K562 (cell line): ENCODE data around the gene STRN3. TPM values are rescaled to one million over a fixed set of nuclear protein-coding genes. Genes with fewer than 3 reads are reported as not detected.
A peak's percentile ranks its signal among the peaks of the same experiment; 100 is the strongest.

ENCODE experiments used
- ETV1 ChIP-seq: fragments of 450-650 bp; conservative IDR thresholded peaks from 2 replicates; pipeline ENCODE4 v1.6.1; 2016; ENCODE audit warnings: missing genetic modification characterization, control low read depth, low read depth, missing compliant biosample characterization
- HDAC2 ChIP-seq: fragments of 450-650 bp; IDR thresholded peaks from 2 replicates; pipeline ENCODE4 v1.6.1; 2016; ENCODE audit warnings: mild to moderate bottlenecking
- HMG20A ChIP-seq: fragments of 450-650 bp; formaldehyde crosslinking; conservative IDR thresholded peaks from 2 replicates; pipeline ENCODE4 v1.4.0; 2020; ENCODE audit warnings: mild to moderate bottlenecking, mixed read lengths
- HMGXB4 ChIP-seq: sonication (generic); formaldehyde crosslinking; IDR thresholded peaks from 2 replicates; pipeline ENCODE4 v1.8.1; 2023; ENCODE audit warnings: mild to moderate bottlenecking, missing genetic modification reagents
- ILF3 ChIP-seq: fragments of 450-650 bp; IDR thresholded peaks from 2 replicates; pipeline ENCODE4 v1.6.1; 2018; ENCODE audit warnings: antibody characterized with exemption, mild to moderate bottlenecking, moderate library complexity, borderline replicate concordance
- SAP30 ChIP-seq: fragments of 200-600 bp; sonication (generic); IDR thresholded peaks from 2 replicates; pipeline ENCODE4 v1.6.1; 2012; ENCODE audit warnings: borderline replicate concordance, low read depth, mild to moderate bottlenecking, moderate library complexity, low read length, control low read depth, inconsistent platforms; ENCODE audit not compliant: insufficient read depth, poor library complexity, severe bottlenecking
- SNRNP70 ChIP-seq: fragments of 200-400 bp; formaldehyde crosslinking; optimal IDR thresholded peaks from 2 replicates; pipeline ENCODE3; 2017; ENCODE audit warnings: low read depth, low read length
- TEAD1 ChIP-seq, 2 experiments: fragments of 450-650 bp in 1 of 2; sonication (generic) in 1 of 2; formaldehyde crosslinking; IDR thresholded peaks; 2 replicates each; pipeline versions ENCODE4 v1.4.0 to v1.8.0; 2020 to 2022; ENCODE audit warnings: mild to moderate bottlenecking in 2 of 2, missing genetic modification reagents in 1 of 2
- ZSCAN29 ChIP-seq: fragments of 450-650 bp; IDR thresholded peaks from 2 replicates; pipeline ENCODE4 v1.6.1; 2017
- polyA plus RNA-seq, 8 experiments: library from polyadenylated mRNA; depleted of rRNA in 4 of 8; stranded (reverse) in 5 of 8; unstranded in 3 of 8; fragments of >200 nt; fragmentation: Nextera tagmentation in 2 of 8; fragmentation: Illumina TruSeq in 1 of 8; extraction: Ambion mirVana in 2 of 8; extraction: Trizol in 1 of 8; gene quantifications; 2 replicates each; pipeline versions ENCODE4 v1.2.1 to v1.2.3, GENCODE V29; 2011 to 2014; ENCODE audit warnings: inconsistent platforms in 1 of 8, missing spikeins in 1 of 8
- total RNA-seq, 7 experiments: library from RNA; depleted of rRNA in 6 of 7; stranded (reverse); fragments of >200 nt in 6 of 7; fragmentation: Illumina TruSeq in 2 of 7; extraction: Trizol in 2 of 7; gene quantifications; 2 replicates each; pipeline versions ENCODE4 v1.2.1 to v1.2.3, GENCODE V29; 2011 to 2021; ENCODE audit warnings: low replicate concordance in 1 of 7
- TF ChIP-seq, protein P1 (sequence below), 3 experiments: fragments of 200-800 bp in 1 of 3; sonication (Bioruptor generic) in 1 of 3; sonication (generic) in 1 of 3; formaldehyde crosslinking in 1 of 3; IDR thresholded peaks; 2 replicates each; pipeline versions ENCODE4 v1.6.1 to v1.8.0; 2016 to 2022; ENCODE audit warnings: mild to moderate bottlenecking in 2 of 3, missing compliant biosample characterization in 2 of 3, missing genetic modification characterization in 2 of 3, missing genetic modification reagents in 1 of 3
- TF ChIP-seq, protein P2 (sequence below): fragments of 250-450 bp; sonication (Bioruptor Pico); IDR thresholded peaks from 2 replicates; pipeline ENCODE4 v1.4.0; 2020
- TF ChIP-seq, protein P3 (sequence below): fragments of 450-650 bp; formaldehyde crosslinking; IDR thresholded peaks from 2 replicates; pipeline ENCODE4 v1.4.0; 2022; ENCODE audit warnings: mild to moderate bottlenecking, moderate library complexity

STRN3 gene
- total and polyA plus RNA-seq, 9 of the 15 experiments (the other 6 are each of a cell fraction or from before 2014, with no cell fraction given), result 5.9 to 29.1 (median 16.0) TPM

DNA sequence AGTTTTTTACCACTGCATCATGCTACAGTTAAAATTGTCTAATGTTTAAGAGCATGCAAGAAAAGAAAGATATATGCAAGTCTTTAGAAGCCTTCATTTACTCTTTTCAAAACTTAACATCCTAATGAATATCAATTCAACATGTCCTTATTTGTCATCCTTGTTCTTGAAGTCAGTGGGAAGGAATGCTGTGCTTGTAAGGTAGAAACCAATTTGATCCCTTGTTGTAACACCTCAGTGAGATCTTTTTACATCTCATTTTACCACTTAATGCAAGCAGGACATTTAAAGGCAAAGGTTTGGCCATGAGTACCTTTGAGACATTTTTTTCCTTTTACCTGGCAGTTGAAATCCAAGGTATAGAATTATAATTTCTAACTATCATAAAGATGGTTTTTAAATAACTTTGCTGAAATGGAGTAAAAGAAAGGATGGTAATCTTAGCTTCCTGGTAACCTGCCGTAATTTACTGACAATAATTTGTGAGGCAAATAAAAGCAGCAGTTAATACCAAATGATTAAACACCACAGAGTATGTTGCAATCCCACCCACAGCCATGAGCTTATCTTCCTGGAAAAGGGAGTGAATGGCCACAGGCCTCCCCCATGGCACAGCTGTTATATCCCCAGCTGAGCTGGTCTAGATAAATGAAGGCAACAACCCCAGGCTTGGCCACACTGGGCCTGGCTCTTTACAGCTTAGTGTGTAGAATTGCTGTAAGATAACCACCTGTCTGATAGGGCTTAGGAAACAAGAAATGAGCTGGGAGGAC, 33.2 kb upstream of the STRN3 start (continued):
- TF ChIP-seq, protein P1, sequence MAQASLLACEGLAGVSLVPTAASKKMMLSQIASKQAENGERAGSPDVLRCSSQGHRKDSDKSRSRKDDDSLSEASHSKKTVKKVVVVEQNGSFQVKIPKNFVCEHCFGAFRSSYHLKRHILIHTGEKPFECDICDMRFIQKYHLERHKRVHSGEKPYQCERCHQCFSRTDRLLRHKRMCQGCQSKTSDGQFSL (CRISPR knock-in tag; IDR thresholded peaks at IDR 0.05), result no peak
- TF ChIP-seq, protein P1 (tag; IDR thresholded peaks at IDR 0.05), result 0 out of 4 replicates have a peak, but pooled peaks of 1 of the 2 experiments have one; percentile 52
- TF ChIP-seq HMGXB4 (CRISPR knock-in tag) (no peak), SAP30 (no peak), SNRNP70 (no peak), ETV1 (tag) (peak; percentile 47; the same call in 1 of the 2 replicates), ILF3 (no peak), HMG20A (CRISPR knock-in tag) (no peak), HDAC2 (peak; percentile 61; the same call in 1 of the 2 replicates), ZSCAN29 (no peak), TEAD1 (CRISPR knock-in tag; IDR thresholded peaks at IDR 0.05) (peak; percentile 90 to 92)
- TF ChIP-seq, protein P2, sequence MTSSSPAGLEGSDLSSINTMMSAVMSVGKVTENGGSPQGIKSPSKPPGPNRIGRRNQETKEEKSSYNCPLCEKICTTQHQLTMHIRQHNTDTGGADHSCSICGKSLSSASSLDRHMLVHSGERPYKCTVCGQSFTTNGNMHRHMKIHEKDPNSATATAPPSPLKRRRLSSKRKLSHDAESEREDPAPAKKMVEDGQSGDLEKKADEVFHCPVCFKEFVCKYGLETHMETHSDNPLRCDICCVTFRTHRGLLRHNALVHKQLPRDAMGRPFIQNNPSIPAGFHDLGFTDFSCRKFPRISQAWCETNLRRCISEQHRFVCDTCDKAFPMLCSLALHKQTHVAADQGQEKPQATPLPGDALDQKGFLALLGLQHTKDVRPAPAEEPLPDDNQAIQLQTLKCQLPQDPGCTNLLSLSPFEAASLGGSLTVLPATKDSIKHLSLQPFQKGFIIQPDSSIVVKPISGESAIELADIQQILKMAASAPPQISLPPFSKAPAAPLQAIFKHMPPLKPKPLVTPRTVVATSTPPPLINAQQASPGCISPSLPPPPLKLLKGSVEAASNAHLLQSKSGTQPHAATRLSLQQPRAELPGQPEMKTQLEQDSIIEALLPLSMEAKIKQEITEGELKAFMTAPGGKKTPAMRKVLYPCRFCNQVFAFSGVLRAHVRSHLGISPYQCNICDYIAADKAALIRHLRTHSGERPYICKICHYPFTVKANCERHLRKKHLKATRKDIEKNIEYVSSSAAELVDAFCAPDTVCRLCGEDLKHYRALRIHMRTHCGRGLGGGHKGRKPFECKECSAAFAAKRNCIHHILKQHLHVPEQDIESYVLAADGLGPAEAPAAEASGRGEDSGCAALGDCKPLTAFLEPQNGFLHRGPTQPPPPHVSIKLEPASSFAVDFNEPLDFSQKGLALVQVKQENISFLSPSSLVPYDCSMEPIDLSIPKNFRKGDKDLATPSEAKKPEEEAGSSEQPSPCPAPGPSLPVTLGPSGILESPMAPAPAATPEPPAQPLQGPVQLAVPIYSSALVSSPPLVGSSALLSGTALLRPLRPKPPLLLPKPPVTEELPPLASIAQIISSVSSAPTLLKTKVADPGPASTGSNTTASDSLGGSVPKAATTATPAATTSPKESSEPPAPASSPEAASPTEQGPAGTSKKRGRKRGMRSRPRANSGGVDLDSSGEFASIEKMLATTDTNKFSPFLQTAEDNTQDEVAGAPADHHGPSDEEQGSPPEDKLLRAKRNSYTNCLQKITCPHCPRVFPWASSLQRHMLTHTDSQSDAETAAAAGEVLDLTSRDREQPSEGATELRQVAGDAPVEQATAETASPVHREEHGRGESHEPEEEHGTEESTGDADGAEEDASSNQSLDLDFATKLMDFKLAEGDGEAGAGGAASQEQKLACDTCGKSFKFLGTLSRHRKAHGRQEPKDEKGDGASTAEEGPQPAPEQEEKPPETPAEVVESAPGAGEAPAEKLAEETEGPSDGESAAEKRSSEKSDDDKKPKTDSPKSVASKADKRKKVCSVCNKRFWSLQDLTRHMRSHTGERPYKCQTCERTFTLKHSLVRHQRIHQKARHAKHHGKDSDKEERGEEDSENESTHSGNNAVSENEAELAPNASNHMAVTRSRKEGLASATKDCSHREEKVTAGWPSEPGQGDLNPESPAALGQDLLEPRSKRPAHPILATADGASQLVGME (CRISPR knock-in tag), result no peak
- TF ChIP-seq, protein P3, sequence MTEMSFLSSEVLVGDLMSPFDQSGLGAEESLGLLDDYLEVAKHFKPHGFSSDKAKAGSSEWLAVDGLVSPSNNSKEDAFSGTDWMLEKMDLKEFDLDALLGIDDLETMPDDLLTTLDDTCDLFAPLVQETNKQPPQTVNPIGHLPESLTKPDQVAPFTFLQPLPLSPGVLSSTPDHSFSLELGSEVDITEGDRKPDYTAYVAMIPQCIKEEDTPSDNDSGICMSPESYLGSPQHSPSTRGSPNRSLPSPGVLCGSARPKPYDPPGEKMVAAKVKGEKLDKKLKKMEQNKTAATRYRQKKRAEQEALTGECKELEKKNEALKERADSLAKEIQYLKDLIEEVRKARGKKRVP (CRISPR knock-in tag), result peak; percentile 92
